Fibroblast of skin of back (primary cell): Measurements from ENCODE around the gene CAPZB.

Experiments
- DNase-seq: peaks from one replicate; pipeline ENCODE4 v3.0.0-alpha.2; 2013

The CAPZB gene

DNA sequence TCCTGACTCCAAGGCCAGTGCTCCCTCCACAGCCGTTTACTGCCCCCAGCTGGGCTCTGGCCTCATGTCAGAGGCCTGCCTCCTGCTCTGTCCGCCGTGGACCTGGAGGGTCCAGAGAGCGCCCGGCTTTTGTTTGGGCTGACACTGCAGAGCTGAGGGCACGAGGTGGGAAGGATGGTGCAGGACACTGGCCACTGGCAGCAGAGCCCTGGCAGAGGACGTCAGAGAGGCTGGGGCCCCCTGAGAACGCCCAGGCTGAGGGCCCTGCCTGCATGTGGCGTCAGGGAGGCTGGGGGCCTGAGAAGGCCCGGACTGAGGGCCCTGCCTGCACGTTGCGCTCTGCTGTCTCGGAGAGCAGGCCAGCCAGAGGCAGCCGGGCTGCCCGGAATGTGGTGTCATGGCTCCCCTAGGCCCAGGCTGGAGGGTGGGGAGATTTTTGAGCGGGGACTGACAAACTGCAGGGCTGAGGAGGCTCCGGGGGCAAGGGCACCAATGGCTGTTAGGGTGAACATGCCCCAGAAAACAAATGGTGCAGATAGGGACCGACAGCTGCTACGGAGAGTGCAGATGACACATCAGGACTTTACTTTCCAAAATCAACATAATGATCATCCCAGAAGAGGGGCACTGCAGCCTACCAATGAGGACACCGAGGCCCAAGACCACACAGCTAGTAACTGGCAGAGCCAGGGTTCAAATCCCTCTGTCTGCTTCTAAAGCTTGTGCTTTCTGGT is 141.6 kb downstream of the CAPZB start:
- no peak for DNase-seq

GRCh38 chr1:19342894-19343616 is 142.3 kb downstream of the CAPZB start:
- no peak for DNase-seq

- DNase-seq: no peak
Measured at GRCh38 chr1:19342062-19342750, 143.1 kb downstream of the CAPZB start.

DNA sequence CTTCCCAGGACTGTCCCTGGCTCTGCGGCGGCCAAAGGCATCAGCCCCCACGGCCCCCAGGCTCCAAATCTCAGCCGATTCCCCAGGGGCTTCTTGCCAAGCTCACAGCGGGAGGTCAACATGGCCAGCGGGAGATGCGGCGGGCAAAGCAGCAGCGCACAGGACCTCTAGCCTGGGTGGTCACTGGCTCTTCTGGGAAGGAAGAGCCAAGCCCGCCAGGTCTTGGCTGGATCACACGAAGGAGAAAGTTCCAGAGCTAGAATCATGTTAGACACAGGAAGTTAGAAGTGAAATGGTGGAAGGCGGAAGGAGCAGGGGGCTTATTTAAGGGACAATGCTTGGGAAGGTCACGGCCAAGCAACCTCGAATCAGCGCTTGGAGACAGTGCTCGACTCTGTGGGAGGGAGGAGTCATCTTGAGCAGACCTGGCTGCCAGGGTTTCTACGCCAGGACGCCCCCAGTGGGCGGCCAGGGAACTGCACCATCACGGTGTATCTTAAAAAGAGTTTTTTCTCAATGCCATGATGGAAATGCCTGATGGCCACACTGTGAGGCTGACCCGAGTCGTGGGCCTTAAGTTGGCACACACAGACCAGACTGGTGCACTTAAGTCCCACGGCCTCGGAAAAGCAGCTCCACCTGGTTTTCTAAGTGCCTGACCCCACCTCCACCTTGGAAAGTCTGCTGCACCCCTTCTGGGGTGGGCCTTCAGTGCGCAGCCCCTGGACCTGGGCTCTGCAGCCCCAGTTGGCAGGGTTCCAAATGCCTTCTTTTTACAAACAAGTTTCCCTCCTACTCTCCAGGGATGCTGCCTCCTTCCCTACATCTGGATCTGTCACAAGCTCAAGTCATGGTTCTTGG is 143.9 kb downstream of the CAPZB start:
- DNase-seq: peak; percentile 65

DNA sequence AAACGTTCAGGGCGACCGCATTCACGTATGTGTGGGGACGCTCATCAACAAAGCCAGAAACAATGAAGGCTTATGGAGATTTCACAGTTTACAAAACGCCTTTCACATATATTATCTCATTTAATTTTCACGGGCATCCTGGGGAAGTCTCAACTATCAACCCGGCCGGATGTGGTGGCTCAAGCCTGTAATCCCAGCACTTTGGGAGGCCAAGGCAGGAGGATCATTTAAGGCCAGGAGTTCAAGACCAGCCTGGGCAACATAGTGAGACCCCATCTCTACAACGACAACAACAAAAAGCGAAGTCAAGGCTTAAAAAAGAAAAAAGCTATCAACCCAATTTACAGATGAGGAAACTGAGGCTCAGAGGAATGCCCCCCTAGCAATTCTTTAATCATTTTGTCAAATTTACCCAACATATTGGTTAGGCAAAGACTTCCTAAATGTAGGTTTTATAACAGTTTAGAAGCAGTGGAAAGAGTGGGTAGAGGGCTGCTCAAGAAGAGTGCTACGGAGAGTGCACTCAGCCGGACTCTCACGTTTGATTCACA is 144.9 kb downstream of the CAPZB start:
- DNase-seq: no peak

- DNase-seq: no peak
Measured at GRCh38 chr1:19339214-19339861, 146.0 kb downstream of the CAPZB start.

- no peak for DNase-seq
Measured at GRCh38 chr1:19338323-19338762, 147.0 kb downstream of the CAPZB start.

- DNase-seq: no peak
Measured at GRCh38 chr1:19337289-19337688, 148.1 kb downstream of the CAPZB start.

DNA sequence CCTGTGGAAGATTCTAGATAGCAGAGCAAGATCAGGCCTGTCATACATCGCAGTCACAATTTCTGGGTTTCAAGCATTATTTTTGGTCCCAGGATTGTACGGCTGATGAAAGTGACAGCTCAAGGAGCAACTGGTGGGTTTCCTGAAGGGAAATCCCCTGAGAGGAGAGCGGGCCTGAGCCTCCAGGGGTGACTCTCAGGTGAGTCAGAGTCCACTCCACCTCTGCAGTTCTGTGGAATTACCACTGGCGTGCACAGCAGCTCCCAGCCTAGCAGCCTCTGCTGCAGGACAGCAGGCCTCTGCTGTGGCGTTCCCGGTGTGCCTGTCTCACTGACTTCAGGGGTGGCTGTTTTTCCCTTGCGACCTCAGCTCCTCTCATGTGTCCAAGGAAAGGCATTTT is 148.8 kb downstream of the CAPZB start:
- DNase-seq: no peak

DNA sequence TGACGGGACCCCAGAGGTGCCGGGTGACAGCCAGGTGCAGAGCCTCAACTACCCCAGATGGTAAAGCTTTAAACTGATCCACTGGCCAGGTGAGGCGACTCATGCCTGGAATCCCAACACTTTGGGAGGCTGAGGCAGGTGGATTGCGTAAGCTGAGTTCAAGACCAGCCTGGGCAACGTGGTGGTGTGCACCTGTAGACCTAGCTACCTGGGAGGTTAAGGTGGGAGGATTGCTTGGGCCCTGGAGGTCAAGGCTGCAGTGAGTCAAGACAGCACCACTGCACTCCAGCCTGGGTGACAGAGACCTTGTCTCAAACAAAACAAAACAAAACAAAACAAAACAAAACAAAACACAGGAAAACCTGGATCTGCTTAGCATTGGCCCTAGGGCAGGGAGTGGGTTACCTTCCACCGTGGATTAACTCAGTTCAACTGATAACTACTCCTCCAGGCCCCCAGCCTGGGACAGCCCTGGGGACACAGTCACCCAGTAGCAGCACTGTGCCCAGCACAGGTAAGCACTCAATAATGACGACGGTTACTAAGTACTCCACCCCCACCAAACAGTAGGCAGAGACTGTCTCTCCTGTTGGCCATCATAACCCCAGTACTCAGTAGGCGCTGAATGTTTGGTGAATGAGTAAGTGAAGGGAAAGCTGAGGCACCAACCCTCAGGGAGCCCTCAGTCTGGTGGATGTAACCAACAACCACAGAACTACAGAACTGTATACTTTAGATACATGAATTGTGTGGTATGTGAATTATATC is 151.6 kb downstream of the CAPZB start:
- peak; percentile 37 for DNase-seq

- no peak for DNase-seq
Measured at GRCh38 chr1:19332832-19333231, 152.5 kb downstream of the CAPZB start.

- DNase-seq: no peak
Measured at GRCh38 chr1:19331262-19331878, 154.0 kb downstream of the CAPZB start.

- DNase-seq: no peak
Measured at GRCh38 chr1:19330449-19331135, 154.7 kb downstream of the CAPZB start.

GRCh38 chr1:19329611-19330010 is 155.7 kb downstream of the CAPZB start:
- no peak for DNase-seq

GRCh38 chr1:19329188-19329587 is 156.2 kb downstream of the CAPZB start:
- DNase-seq: no peak

GRCh38 chr1:19328486-19328885 is 156.9 kb downstream of the CAPZB start:
- no peak for DNase-seq

DNA sequence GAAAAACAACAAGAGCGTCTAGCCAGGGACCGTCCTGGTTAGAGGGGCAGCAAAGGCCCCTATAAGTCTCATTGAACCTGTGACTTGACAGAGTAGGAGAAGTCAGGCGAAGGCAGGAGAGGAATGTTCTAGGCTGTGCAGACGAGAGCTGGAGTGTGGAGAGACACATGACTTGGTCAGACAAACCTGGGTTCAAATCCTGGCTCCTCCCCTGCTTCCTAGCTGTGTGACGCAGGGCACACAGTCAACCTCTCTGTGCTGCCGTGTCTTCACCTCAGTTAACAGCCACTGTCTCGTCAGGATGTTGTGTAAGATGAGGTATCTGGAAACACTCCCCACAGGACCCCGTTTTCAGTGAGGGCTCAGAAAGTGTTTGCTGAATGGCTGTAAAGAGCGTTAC is 157.6 kb downstream of the CAPZB start:
- DNase-seq: no peak

GRCh38 chr1:19327301-19327700 is 158.0 kb downstream of the CAPZB start:
- DNase-seq: no peak

DNA sequence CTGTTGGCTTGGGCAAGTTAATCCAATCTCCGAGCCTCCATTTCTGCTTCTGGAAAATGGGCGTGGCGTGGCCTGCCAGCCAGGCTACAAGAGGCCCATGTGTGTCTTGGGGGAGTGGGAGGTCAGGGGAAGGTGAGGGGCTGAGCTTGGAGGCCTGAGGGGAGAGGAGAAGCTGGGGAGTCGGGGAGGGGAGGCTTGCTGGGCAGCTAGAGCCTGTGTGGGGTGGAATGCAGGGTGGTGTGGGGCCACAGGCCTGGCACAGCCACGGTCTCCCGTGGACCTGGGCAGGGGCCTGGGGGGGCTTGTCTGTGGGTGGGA is 158.6 kb downstream of the CAPZB start:
- DNase-seq: no peak
